Colonic mucosa (tissue), 4 donors: ENCODE data around the gene ACP2. TPM values are rescaled to one million over a fixed set of nuclear protein-coding genes. Genes with fewer than 3 reads are reported as not detected.

Experiments
- DNase-seq: peaks from one replicate; pipeline ENCODE4 v3.0.0-alpha.2; 2020
- H3K27ac ChIP-seq: fragments of 200-600 bp; one replicate; pipeline ENCODE4 v1.8.0; 2021
- H3K27me3 ChIP-seq: fragments of 200-600 bp; one replicate; pipeline ENCODE4 v1.8.0; 2021
- H3K36me3 ChIP-seq: fragments of 200-600 bp; one replicate; pipeline ENCODE4 v1.8.0; 2021
- H3K4me1 ChIP-seq: fragments of 200-600 bp; one replicate; pipeline ENCODE4 v1.8.0; 2021; ENCODE audit warnings: mild to moderate bottlenecking
- H3K4me3 ChIP-seq: fragments of 200-600 bp; one replicate; pipeline ENCODE4 v1.8.0; 2021
- H3K9ac ChIP-seq, 2 donors: one replicate each; pipeline ENCODE4 v1.7.0; 2013; ENCODE audit warnings: control low read depth in 2 of 2, low read depth in 2 of 2, low read length in 2 of 2
- H3K9me3 ChIP-seq: fragments of 200-600 bp; one replicate; pipeline ENCODE4 v1.8.0; 2021
- CTCF ChIP-seq: fragments of 200-600 bp; IDR thresholded peaks from one replicate; pipeline ENCODE4 v1.8.0; 2022; ENCODE audit warnings: antibody characterized with exemption, mild to moderate bottlenecking
- intact Hi-C: fragments of 100-400 bp; cut with DNase I; formaldehyde crosslinking; loops from one replicate; pipeline ENCODE4 v1.14.1; 2022
- total RNA-seq, 2 donors: library from RNA; stranded (reverse); fragmentation: NEBNext Ultra II Directional in 1 of 2; extraction: Animal tissue kit (Norgen Biotek cat#: 25700) in 1 of 2; gene quantifications; one replicate each; pipeline ENCODE4 v1.2.1, GENCODE V29; 2021
- donor health status: healthy.
- donor health status: DM: no; HTN: no; CAD: no.
- donor health status: DM: no; HTN: no; CAD: no.

Gene ACP2
- total RNA-seq, 2 donors from 2014 or later = 35.3 to 39.7 TPM

- Histone ChIP-seq H3K36me3 (no peaks in the 10 kb centered on the region), H3K9me3 (no peaks in the 10 kb centered on the region), H3K9ac (no peak overlapping the region), H3K4me3 (no peak overlapping the region), H3K27ac (no peak overlapping the region), H3K27me3 (no peaks in the 10 kb centered on the region), H3K4me1 (peaks cover 7% of the 10 kb centered on the region)
- intact Hi-C loops = no loop called here
- TF ChIP-seq CTCF = no peak
- no peak for DNase-seq
Observed at GRCh38 chr11:47220401-47220821, 28.2 kb downstream of the ACP2 start.

- H3K4me1 ChIP-seq = peaks cover 8% of the 10 kb centered on the region
- intact Hi-C loops = no loop called here
- H3K9me3 ChIP-seq = no peaks in the 10 kb centered on the region
- H3K9ac ChIP-seq = peak overlapping the region in 1 of 2 donors; percentile 98
- H3K27ac ChIP-seq = peak overlapping the region; percentile 99
- H3K36me3 ChIP-seq = no peaks in the 10 kb centered on the region
- peak; percentile 82 for DNase-seq
- no peak for TF ChIP-seq CTCF
- H3K27me3 ChIP-seq = no peaks in the 10 kb centered on the region
- peak overlapping the region; percentile 69 for H3K4me3 ChIP-seq
Observed at GRCh38 chr11:47216121-47216798, 32.4 kb downstream of the ACP2 start.

GRCh38 chr11:47215366-47215910 is 33.2 kb downstream of the ACP2 start:
- Histone ChIP-seq H3K4me3 (peak overlapping the region; percentile 69), H3K9me3 (no peaks in the 10 kb centered on the region), H3K27ac (peak overlapping the region; percentile 99), H3K4me1 (peaks cover 8% of the 10 kb centered on the region), H3K36me3 (no peaks in the 10 kb centered on the region), H3K27me3 (no peaks in the 10 kb centered on the region), H3K9ac (peak overlapping the region; percentile 80 to 98)
- intact Hi-C loops = no loop called here
- no peak for TF ChIP-seq CTCF
- DNase-seq = peak; percentile 68

GRCh38 chr11:47213950-47214565 is 34.6 kb downstream of the ACP2 start:
- Histone ChIP-seq H3K9me3 (no peaks in the 10 kb centered on the region), H3K9ac (peak overlapping the region; percentile 68 to 72), H3K27me3 (no peaks in the 10 kb centered on the region), H3K4me3 (peak overlapping the region; percentile 69), H3K27ac (peak overlapping the region; percentile 99), H3K36me3 (no peaks in the 10 kb centered on the region), H3K4me1 (peaks cover 8% of the 10 kb centered on the region)
- intact Hi-C loops = loop anchor here (5.0 kb wide), 1 partner anchor 37 kb away; the partner anchor contains the start of gene ARFGAP2
- DNase-seq = peak; percentile 95
- TF ChIP-seq CTCF = no peak

GRCh38 chr11:47212938-47213337 is 35.7 kb downstream of the ACP2 start:
- H3K36me3 ChIP-seq = no peaks in the 10 kb centered on the region
- no peaks in the 10 kb centered on the region for H3K9me3 ChIP-seq
- no peak for TF ChIP-seq CTCF
- H3K9ac ChIP-seq = no peak overlapping the region
- peak; percentile 63 for DNase-seq
- H3K27ac ChIP-seq = no peak overlapping the region
- H3K27me3 ChIP-seq = no peaks in the 10 kb centered on the region
- H3K4me1 ChIP-seq = peaks cover 8% of the 10 kb centered on the region
- H3K4me3 ChIP-seq = no peak overlapping the region
- intact Hi-C loops = loop anchor here (5.0 kb wide), 1 partner anchor 36 kb away; the partner anchor contains the start of gene ARFGAP2
